Measurements from ENCODE around the gene SNAPC5. TPM values are rescaled to one million over a fixed set of nuclear protein-coding genes. Genes with fewer than 3 reads are reported as not detected.

Gene SNAPC5
- total RNA-seq, 1 donor from 2014 or later, result 18.5 TPM

- Mint-ChIP-seq H3K27ac (no peak overlapping the region), H3K27me3 (ENCODE audit: low read depth) (no peaks in the 10 kb centered on the region), H3K4me3 (no peak overlapping the region), H3K4me1 (no peaks in the 10 kb centered on the region), H3K9me3 (no peaks in the 10 kb centered on the region), H3K36me3 (peaks cover 6% of the 10 kb centered on the region)
- TF ChIP-seq, protein P1, sequence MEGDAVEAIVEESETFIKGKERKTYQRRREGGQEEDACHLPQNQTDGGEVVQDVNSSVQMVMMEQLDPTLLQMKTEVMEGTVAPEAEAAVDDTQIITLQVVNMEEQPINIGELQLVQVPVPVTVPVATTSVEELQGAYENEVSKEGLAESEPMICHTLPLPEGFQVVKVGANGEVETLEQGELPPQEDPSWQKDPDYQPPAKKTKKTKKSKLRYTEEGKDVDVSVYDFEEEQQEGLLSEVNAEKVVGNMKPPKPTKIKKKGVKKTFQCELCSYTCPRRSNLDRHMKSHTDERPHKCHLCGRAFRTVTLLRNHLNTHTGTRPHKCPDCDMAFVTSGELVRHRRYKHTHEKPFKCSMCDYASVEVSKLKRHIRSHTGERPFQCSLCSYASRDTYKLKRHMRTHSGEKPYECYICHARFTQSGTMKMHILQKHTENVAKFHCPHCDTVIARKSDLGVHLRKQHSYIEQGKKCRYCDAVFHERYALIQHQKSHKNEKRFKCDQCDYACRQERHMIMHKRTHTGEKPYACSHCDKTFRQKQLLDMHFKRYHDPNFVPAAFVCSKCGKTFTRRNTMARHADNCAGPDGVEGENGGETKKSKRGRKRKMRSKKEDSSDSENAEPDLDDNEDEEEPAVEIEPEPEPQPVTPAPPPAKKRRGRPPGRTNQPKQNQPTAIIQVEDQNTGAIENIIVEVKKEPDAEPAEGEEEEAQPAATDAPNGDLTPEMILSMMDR (IDR thresholded peaks at IDR 0.05; ENCODE audit: unreplicated experiment), result no peak
- DNase-seq (ENCODE audit: low spot score in 2 of 2, unreplicated experiment in 2 of 2), result no peak
Observed at GRCh38 chr15:66488525-66488924, 9.0 kb downstream of the SNAPC5 start.

DNA sequence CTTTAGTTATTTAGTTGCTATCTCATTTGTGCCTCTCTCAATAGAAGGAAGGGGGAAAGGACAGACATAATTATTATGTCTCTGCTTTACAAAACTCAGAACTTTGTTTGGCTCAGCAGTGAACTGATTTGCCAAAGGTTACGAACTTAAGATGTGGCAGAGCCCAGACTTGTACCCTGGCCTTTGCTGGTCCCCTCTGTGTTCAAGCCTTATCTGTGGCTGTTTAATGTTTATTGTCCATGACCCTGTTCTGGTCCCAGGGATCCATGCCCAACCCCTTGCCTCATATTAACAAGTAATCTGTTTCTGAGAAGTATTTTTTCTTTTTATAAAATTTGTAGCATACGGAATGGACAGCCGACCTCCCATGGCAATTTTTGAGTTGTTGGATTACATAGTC, 10.7 kb downstream of the SNAPC5 start:
- TF ChIP-seq, protein P1 (IDR thresholded peaks at IDR 0.05; ENCODE audit: unreplicated experiment), result no peak
- Mint-ChIP-seq H3K9me3 (no peaks in the 10 kb centered on the region), H3K36me3 (peaks cover 15% of the 10 kb centered on the region), H3K27ac (no peak overlapping the region), H3K4me3 (no peak overlapping the region), H3K27me3 (ENCODE audit: low read depth) (no peaks in the 10 kb centered on the region), H3K4me1 (no peaks in the 10 kb centered on the region)
- DNase-seq (ENCODE audit: low spot score in 2 of 2, unreplicated experiment in 2 of 2), result no peak

DNA sequence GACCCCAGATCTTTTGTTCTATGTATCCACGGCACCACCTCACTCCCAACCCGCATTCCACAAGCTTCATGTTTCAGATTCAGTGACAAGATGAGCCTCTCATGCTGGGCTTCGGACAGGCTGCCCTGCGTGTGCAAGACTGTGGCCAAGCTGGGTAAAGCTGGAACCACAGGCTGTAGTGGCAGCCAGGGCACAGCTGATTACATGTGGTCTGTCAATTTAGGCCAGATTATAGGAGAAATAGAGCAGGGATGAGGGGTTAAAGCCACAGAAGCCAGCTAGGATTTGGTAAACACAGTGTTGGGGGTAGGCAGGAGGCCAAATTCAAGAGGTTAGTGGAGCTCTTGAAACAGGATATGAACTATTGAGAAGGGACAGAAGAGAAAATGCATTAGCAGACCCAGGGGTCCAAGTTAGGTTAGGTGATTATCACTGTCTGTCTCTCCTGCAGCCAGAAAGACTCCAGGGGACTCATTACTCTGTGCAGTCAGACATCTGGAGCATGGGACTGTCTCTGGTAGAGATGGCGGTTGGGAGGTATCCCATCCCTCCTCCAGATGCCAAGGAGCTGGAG, 12.9 kb downstream of the SNAPC5 start:
- no peaks in the 10 kb centered on the region for H3K9me3 Mint-ChIP-seq
- H3K27ac Mint-ChIP-seq, result no peak overlapping the region
- H3K4me1 Mint-ChIP-seq, result no peaks in the 10 kb centered on the region
- H3K36me3 Mint-ChIP-seq, result peaks cover 15% of the 10 kb centered on the region
- H3K4me3 Mint-ChIP-seq, result no peak overlapping the region
- no peaks in the 10 kb centered on the region for H3K27me3 Mint-ChIP-seq (ENCODE audit: low read depth)
- TF ChIP-seq, protein P1 (IDR thresholded peaks at IDR 0.05; ENCODE audit: unreplicated experiment), result no peak
- DNase-seq (ENCODE audit: low spot score in 2 of 2, unreplicated experiment in 2 of 2), result no peak

GRCh38 chr15:66483131-66483566, 14.4 kb downstream of the SNAPC5 start:
- Mint-ChIP-seq H3K27me3 (ENCODE audit: low read depth) (no peaks in the 10 kb centered on the region), H3K4me1 (no peaks in the 10 kb centered on the region), H3K27ac (no peak overlapping the region), H3K9me3 (no peaks in the 10 kb centered on the region), H3K36me3 (peaks cover 15% of the 10 kb centered on the region), H3K4me3 (no peak overlapping the region)
- no peak for DNase-seq (ENCODE audit: low spot score in 2 of 2, unreplicated experiment in 2 of 2)
- TF ChIP-seq, protein P1 (IDR thresholded peaks at IDR 0.05; ENCODE audit: unreplicated experiment), result no peak

GRCh38 chr15:66482539-66482938, 15.0 kb downstream of the SNAPC5 start:
- H3K9me3 Mint-ChIP-seq, result no peaks in the 10 kb centered on the region
- TF ChIP-seq, protein P1 (IDR thresholded peaks at IDR 0.05; ENCODE audit: unreplicated experiment), result no peak
- no peak overlapping the region for H3K27ac Mint-ChIP-seq
- no peak for DNase-seq (ENCODE audit: low spot score in 2 of 2, unreplicated experiment in 2 of 2)
- no peaks in the 10 kb centered on the region for H3K27me3 Mint-ChIP-seq (ENCODE audit: low read depth)
- H3K4me1 Mint-ChIP-seq, result no peaks in the 10 kb centered on the region
- no peak overlapping the region for H3K4me3 Mint-ChIP-seq
- H3K36me3 Mint-ChIP-seq, result peaks cover 15% of the 10 kb centered on the region
